ENCODE results near the gene ARHGDIB.

The ARHGDIB gene

DNA sequence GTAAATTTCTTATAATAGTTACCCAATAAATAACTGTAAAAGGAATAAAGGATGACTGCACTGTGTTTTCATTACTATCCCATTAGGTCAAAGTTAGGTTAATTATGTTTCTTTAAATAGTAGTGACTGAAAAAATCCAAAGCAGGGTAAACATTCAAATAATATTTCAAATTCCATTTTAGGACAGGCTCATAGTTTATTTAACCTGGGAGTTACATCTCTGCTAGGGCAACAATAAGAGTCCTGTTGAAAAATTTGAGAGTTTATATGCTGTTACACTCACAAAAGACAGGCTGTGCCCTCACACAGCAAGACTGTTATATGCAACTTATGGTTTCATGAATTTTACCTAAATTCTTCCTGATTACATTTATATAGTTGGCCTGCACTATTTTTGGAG lies 31.1 kb downstream of the ARHGDIB start:
- DNase-seq (ENCODE audit: low read depth): no peak

DNA sequence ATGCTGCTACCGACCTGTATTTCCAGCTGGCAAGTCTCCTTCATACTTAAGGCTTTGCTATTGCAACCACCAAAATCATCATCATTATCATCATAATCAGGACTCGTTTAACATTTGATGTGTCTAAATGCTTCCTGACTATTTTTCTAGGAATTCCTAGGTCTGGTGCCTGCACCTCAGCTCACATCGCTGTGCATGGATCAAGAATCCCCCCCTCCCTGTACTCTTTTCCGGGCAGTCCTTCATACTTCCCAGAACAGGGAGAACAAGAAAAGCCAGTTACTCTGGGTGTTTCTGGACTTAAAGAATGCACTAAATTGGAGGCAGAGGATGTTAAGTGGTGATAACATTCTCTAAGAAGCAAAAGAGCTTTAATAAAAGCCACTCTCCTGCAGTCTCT lies 32.5 kb downstream of the ARHGDIB start:
- no peak for DNase-seq (ENCODE audit: low read depth)

DNA sequence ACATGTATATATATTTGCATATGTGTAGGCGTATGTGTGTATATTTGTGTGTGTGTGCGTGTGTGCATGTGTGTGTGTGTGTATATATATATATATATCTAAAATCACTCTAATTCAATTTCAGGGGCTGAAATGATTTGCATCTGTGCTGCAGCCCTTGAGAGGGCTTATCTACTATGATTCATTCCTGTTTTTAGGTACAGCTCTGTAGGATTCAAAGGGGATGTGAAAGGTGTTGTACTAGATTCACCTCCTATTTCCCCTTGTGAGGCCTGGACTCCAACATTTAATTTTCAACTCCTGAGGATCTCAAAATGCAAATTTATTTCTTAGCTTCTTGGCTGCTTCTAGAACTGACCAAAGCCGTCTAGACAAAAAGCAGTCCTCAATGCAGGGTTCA lies 34.1 kb downstream of the ARHGDIB start:
- DNase-seq (ENCODE audit: low read depth): no peak

DNA sequence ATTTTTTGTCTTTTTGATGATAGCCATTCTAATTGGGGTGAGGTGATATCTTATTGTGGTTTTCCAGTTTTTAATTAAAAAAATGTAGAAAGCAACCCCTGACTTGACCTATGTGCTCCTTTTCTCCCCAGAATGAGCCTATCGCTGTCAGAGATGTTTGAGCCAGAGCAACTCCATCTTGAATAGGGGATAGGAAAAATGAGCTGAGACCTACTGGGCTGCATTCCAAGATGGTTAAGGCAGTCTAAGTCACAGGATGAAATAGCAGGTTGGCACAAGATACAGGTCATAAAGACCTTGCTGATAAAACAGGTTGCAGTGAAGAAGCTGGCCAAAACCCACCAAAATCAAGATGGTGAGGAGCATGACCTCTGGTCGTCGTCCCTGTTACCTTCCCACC lies 36.9 kb downstream of the ARHGDIB start:
- DNase-seq (ENCODE audit: low read depth): no peak

DNA sequence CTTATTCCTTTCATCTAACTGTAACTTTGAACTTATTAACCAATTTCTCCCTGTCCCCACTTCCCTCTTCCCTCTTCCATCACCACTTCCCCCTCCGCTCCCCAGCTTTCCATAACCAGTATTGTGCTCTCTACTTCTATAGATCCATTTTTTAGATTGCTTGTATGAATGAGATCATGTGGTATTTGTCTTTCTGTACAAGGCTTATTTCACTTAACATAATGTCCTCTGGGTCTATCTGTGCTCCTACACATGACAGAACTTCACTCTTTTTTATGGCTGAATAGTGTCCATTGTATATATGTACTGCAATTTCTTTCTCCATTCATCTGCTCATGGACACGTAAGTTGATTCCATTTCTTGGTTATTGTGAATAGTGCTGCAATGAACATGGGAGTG lies 37.5 kb downstream of the ARHGDIB start:
- no peak for DNase-seq (ENCODE audit: low read depth)

DNA sequence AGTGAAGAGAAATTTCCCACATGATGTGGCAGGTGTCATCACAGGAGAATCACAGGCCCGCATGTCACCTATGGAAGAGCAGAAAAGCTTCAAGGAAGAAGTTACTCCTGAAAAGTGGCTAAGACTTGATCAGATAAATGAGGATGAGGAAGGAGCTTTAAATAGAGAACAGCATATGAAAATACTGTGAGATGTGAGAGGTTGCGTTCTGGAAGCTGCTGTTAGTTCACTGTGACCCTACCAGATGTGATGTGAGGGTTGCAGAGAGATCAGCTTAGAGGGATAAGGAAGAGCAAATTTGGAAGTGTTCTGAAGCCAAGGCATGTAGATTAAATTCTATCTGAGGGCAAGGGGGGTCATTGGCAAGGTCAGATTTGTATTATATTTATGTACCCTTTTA lies 40.2 kb downstream of the ARHGDIB start:
- DNase-seq (ENCODE audit: low read depth): no peak

DNA sequence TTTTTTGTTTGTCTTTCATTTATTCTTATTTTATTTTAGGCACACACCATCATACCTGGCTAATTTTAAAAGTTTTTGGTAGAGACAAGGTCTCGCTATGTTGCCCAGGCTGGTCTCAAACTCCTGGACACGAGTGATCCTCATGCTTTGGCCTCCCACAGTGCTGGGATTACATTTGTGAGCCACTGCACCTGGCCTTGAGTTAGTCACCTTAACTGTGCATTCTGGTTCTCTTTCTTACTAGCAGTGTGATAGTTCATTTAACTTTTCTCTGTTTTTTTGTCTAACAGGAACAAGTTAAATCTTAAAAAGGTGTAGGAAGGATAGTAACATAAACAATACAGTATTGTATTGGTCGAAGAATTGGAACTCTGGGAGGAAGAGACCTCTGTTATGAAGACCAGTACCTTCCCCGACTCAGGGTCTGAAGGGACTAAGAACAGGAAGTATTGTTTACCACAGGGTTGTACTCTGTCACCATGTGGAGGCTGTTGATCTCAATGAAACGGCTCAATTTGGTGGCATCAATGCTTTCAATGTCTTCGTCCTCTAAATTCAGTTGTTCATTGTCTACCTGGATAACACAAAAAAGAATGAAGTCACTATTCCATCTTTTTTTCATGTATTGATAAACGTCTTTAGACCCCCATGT lies 40.8 kb downstream of the ARHGDIB start:
- DNase-seq (ENCODE audit: low read depth): no peak

DNA sequence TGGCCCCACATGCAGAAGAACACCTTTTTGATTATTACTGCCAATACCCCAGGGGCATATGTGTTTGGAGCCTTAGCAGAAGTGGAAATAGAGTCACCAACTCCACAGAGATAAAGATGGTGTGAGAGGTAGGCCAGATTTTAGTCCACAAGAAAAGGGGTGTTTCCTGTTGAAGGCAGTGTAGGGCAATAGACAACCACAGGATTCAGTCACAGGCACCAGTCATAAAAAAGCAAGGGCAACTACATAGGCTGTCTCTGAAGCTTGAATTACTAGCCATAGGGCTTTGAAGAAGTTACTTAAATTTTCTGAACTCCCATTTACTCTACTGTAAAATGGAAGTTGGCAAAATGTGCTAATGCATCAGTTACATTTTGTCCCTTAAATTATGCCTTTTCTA lies 41.9 kb downstream of the ARHGDIB start:
- DNase-seq (ENCODE audit: low read depth): no peak

DNA sequence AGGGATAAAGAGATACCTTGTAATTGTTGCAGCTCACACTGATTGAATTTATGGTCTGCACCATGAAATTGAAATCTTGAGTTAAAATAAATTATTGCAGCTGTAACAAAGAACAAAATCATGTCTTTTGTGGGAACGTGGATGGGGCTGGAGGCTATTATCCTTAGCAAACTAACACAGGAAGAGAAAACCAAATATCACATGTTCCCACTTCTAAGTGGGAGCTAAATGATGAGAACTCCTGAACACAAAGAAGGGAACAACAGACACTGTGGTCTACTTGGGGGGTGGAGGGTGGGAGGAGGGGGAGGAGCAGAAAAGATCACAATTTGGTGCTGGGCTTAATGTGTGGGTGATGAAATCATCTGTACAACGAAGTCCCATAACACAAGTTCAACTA lies 45.7 kb downstream of the ARHGDIB start:
- DNase-seq (ENCODE audit: low read depth): no peak

DNA sequence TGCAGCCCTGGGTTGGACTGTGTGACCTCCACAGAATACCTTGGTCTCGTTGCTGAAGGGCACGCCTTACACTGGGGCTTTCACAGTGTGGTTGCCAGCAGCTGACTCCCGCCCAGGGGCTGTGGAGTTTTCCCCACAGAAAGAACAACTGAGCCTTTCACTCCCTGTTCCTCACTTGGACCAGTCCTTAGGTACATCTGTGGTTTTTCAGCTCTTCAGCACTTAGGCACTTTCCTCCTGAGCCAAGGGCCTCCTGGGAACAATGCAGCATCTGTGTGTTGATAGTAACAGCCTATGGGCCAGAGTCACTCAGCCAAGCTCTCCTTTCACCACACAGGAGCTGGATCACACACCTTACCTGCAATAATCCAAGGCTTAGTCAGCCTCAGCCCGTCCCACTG lies 48.0 kb downstream of the ARHGDIB start:
- DNase-seq (ENCODE audit: low read depth): no peak

DNA sequence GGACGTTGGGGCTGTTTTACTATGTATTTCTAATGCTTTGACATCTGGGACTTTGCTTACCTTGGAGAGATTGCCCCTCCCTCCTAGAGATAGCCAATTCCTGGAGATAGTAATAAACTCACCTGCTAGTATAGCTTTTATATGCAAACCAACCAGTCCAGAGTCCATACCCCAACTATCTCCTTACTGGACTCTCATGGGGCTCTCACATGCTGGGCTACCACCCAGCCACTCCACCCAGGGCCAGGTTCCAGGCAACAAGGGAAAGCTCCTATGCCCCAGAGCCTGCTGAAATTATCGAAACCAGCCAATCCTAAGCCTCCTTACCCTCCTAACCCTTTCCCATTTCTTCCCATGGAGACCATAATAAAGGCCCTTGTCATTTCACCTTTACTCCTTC lies 50.3 kb downstream of the ARHGDIB start:
- DNase-seq (ENCODE audit: low read depth): no peak

DNA sequence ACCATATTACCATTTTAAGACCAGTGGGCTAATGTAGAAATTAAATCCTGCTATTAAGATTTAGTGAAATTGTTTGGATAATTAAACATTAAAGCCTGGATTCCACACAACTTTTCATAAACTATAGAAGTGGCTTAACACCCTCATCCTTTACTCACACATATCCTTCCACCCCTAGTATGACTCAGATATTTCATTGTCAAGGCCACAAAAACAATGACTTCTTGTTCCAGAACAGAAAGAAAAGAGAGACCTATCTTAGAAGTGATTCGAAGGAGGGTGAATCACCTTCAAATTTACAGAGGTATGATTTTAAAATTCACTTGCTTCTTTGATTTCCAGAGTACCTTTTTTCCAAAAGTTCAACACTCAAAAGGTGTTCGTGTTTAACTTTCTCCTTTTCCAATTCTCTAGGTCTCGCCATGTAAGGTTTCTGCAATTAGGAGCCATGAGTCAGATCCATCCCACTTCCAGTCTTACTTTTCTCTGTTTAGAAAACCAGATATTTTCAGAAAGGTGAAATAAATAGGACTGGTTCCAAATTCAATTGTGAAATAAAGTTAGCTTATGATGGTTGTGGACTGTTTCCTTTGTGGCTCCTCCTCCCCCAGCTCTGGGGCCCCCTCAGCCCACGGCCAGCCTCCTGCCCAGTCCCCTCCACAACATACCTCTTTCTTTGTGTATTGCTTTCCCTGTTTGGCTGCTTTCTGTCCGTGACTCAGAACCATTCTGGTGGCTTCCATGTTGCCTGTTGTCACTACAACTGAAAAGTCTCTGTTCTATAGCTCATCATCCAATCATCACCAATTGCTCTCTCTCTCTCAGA lies 51.1 kb downstream of the ARHGDIB start:
- peak; percentile 9 for DNase-seq (ENCODE audit: low read depth)

DNA sequence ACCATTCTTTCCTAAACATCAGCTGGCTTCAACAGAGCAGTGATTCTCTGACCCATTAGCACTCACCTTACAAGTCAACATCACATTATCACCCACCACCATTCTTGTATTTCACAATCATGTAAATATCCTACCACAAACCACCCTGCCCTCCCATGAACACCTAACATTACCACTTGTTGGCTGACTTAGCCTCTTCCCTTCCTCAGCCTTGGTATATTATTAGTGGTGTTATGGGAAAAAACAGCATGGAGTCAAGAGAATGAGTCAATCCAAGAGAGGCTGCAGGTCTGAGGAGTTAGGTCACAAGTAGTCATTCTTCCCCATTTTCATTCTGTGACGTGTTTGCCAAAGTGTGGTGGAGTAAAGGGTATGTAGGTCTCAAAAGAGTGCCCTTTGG lies 53.4 kb downstream of the ARHGDIB start:
- DNase-seq (ENCODE audit: low read depth): no peak

DNA sequence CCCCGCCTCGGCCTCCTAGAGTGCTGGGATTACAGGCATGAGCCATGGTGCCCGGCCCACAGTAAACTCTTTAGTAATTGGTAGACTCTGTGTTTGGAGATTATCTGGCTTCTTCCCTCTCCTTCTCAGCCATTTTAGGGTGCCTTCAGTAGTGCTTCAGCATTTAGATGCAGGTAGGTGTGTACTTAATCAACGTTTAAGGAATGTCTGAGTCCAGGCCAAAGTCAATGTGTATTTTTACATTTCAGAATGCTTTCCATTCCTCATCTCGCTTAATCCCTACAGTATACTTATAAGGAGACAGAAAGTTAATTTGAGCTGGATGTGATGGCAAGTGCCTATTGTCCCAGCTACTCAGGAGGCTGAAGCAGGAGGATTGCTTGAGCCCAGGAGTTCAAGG lies 55.3 kb downstream of the ARHGDIB start:
- no peak for DNase-seq (ENCODE audit: low read depth)

DNA sequence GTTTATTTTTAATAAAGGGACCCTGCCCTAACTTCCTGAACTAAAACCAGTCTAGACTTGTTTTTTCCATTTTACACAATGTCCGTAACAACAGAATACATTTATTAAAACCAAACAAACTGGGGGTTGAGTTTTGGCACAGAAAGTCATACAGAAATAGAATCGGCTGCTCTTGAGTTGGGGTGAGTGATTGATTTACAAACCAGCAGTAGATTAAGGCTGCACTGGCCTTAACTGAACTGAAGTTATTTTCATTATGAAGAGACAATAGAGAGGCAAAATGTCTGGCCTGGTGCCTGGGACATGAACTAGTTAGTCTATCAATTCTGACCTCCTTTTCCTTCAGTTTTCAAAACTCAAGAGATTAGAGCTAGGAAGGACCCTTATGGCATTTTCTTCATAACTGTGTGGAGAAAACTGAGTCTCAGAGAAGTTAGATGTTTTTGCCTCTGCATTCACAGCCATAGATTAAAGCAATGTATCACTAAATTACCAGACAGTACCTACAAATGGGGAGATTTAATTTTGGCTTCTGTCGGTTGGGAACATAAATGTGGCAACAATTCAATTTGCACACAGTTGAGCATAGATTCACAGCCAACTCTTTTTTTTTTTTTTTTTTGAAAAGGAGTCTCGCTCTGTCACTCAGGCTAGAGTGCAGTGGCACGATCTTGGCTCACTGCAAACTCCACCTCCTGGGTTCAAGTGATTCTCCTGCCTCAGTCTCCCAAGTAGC lies 56.0 kb downstream of the ARHGDIB start:
- no peak for DNase-seq (ENCODE audit: low read depth)

DNA sequence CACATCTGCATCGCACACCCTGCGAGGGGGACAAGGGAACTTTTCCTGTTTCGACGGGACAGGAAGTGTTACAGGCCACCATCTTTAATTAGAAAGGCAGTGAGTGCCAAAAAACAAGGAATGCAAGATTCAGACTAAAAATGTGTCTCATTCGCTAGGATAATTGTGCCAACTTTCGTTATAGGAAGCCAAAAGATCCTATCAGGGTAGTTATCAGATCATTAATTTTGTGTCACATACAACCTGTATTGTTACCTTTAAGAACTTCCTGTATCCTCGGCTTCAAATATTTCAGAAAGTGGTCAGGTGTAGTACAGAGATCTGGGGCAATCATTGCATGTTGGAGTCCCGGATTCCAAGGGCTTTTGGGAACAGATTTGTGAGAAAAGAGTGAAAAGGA lies 56.5 kb downstream of the ARHGDIB start:
- no peak for DNase-seq (ENCODE audit: low read depth)

DNA sequence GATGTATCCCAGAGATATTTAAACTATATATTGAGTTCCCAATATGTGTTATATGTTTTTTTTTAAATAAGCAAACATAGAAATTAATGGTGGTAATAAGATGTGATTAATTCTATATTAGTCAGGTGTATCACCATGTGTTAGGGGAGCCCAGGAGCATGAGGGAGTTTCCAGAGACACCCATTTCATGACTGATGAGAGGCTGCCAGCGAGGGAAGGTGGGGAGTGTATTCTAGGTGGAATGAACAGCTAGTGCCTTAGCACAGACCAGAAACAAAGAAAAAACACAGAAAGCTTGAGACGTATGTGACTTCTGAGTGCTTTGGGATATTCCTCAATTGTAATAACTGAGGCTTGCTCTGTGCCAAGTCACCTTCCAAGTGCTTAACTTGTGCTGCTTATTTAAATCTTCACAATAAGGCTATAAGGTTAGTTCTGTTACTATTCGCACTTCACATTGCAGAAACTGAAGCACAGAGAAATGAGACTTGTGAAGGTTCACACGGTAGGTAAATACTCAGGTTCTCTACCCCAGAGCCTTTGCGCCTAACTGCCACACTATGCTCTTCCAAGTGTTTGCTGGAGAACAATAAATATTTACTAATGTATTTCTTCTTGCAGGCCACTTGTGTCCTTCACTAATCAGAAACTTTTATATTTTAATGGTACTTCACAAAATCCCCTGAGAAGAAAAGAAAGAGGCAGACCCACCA lies 57.9 kb downstream of the ARHGDIB start:
- no peak for DNase-seq (ENCODE audit: low read depth)

DNA sequence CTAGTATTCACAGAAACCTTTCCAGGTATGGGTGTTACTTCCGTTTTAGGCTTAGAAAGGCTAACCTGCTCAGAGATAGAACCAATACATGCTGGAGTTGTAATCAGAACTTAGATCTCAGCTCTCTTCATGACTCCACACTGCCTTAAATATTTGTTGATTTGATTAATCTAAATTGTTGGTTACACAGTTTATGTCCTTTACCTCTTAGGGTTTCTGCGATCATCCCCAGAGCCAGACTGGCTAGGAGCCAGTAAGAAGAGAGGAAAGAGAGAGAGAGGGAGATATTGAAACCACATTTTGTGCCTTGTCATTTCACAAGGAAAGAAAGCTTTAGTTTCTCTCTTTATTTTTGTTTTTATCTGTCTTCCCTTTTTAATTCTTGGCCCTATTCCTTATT lies 58.9 kb downstream of the ARHGDIB start:
- DNase-seq (ENCODE audit: low read depth): no peak

DNA sequence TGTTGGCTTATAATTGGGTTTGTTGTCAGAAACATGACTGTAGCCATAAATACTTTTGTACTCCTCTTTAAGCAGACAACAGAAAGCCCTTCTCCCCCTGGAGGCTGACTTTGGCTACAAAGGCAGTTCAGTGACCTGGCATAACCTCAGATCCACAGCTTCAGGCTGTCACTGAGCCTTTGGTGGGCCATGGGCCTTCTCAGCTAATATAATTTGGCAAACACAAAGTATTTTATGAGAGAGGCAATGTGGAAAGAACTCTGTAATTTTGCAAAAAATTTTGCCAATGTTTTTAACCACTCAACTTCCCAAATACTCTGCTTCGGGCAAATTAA lies 60.2 kb downstream of the ARHGDIB start:
- DNase-seq (ENCODE audit: low read depth): no peak

DNA sequence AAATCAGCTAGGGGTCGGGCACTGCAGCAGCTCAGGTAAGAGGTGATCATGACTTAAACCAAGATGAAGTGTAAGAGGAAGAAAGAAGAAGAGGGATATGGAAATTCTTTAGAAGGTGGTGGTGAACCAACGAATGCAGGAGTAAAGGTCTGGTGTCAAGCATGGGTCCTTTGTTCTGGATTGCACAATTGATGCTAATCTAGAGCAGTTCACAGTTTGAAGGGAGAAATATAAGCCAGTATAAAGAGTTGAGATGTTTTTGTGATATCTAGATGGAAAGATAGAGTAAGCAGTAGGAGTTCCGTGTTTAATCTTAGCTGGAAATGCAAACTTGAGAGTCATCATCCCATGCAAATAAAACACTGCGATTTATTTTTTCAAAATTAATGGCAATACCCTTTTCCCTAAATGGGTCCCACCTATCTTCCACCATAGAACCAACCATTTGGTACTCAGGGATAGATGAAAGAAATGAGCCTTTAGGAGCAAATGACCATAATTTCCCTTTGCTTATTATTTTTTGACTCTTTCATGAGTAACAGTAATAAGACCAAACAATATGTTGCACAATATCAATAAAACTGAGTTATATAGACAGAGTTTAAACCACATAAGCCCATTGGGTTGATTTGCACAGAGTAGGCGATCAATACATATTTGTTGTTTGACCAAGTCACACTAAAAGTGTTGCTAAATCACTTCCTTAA lies 60.7 kb downstream of the ARHGDIB start:
- DNase-seq (ENCODE audit: low read depth): no peak

DNA sequence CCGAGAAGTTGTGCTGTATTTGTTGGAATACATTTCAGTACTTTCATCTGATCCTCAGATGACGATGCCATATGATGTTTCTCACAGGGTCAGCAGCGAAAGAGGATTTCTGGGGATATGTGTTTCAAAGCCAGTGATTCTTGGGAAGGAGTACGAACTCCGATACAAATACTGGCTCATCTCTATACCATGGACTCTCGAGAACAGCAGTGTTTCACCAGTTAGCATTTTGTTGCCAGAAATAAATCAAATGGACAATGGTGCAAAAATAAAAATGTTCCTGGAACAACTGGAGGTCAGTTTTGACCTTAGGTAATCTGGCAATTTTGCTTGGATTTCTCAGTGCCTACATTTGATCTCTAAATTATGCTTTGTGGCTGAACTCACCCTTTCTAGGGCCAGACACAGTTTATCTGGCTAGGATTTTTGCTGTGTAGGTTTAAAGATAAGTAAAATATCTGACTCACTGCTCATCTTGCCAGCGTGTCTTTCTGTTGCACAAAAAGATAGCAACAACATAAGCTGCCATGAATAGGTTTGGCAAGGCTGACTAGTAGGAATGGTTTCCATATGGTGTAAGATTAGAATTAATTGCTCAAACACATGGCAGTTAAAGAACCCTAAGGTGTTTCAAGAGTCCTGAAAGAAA lies 64.8 kb downstream of the ARHGDIB start:
- no peak for DNase-seq (ENCODE audit: low read depth)
